Endothelial cell (in vitro differentiated cells): ENCODE measurements around the gene MUC6. TPM values are rescaled to one million over a fixed set of nuclear protein-coding genes. Genes with fewer than 3 reads are reported as not detected.
A peak's percentile ranks its signal among the peaks of the same experiment; 100 is the strongest.

ENCODE experiments used
- DNase-seq: peaks from one replicate; pipeline ENCODE4 v3.0.0; 2021; ENCODE audit warnings: low spot score
- H3K27ac Mint-ChIP-seq: one replicate; pipeline ENCODE4 v1.8.0; 2021; ENCODE audit warnings: mixed read lengths, inconsistent platforms; ENCODE audit not compliant: unreplicated experiment
- H3K27me3 Mint-ChIP-seq: one replicate; pipeline ENCODE4 v1.8.0; 2021; ENCODE audit warnings: mild to moderate bottlenecking, moderate library complexity, mixed read lengths, inconsistent platforms; ENCODE audit not compliant: unreplicated experiment
- H3K36me3 Mint-ChIP-seq: one replicate; pipeline ENCODE4 v1.8.0; 2021; ENCODE audit warnings: mild to moderate bottlenecking, low read depth, mixed read lengths, inconsistent platforms; ENCODE audit not compliant: unreplicated experiment
- H3K4me1 Mint-ChIP-seq: one replicate; pipeline ENCODE4 v1.8.0; 2021; ENCODE audit warnings: mild to moderate bottlenecking, mixed read lengths, inconsistent platforms; ENCODE audit not compliant: unreplicated experiment
- H3K4me3 Mint-ChIP-seq: one replicate; pipeline ENCODE4 v1.8.0; 2021; ENCODE audit warnings: mild to moderate bottlenecking, mixed read lengths, inconsistent platforms; ENCODE audit not compliant: unreplicated experiment
- H3K9me3 Mint-ChIP-seq: one replicate; pipeline ENCODE4 v1.8.0; 2021; ENCODE audit warnings: mixed read lengths, inconsistent platforms; ENCODE audit not compliant: unreplicated experiment
- CTCF ChIP-seq: fragments of 200-600 bp; sonication (generic); IDR thresholded peaks from one replicate; pipeline ENCODE4 v1.5.0; 2021; ENCODE audit warnings: antibody characterized with exemption; ENCODE audit not compliant: unreplicated experiment
- total RNA-seq: library from RNA; stranded (reverse); fragmentation: NEBNext Ultra II Directional; extraction: Animal tissue kit (Norgen Biotek cat#: 25700); gene quantifications from one replicate; pipeline ENCODE4 v1.2.1, GENCODE V29; 2021; ENCODE audit not compliant: unreplicated experiment

The MUC6 gene
- total RNA-seq, 1 donor from 2014 or later = not detected

- peaks cover 2% of the 10 kb centered on the region for H3K4me1 Mint-ChIP-seq
Observed at GRCh38 chr11:1072116-1072820, 35.8 kb upstream of the MUC6 start.

GRCh38 chr11:1071571-1072115 lies 35.1 kb upstream of the MUC6 start:
- Mint-ChIP-seq H3K36me3 (no peaks in the 10 kb centered on the region), H3K9me3 (no peaks in the 10 kb centered on the region), H3K4me3 (no peak overlapping the region), H3K27me3 (peaks cover 3% of the 10 kb centered on the region), H3K4me1 (peaks cover 2% of the 10 kb centered on the region), H3K27ac (peak overlapping the region; percentile 61)
- DNase-seq = peak; percentile 7
- no peak for TF ChIP-seq CTCF

More at GRCh38 chr11:1072116-1072820, 35.8 kb upstream of the MUC6 start:
- Mint-ChIP-seq H3K9me3 (no peaks in the 10 kb centered on the region), H3K36me3 (no peaks in the 10 kb centered on the region), H3K27ac (no peak overlapping the region), H3K27me3 (peaks cover 3% of the 10 kb centered on the region), H3K4me3 (no peak overlapping the region)
- DNase-seq = peak; percentile 28
- no peak for TF ChIP-seq CTCF

GRCh38 chr11:1070594-1071462 lies 34.3 kb upstream of the MUC6 start:
- Mint-ChIP-seq H3K9me3 (no peaks in the 10 kb centered on the region), H3K4me3 (no peak overlapping the region), H3K27me3 (peaks cover 3% of the 10 kb centered on the region), H3K27ac (peak overlapping the region; percentile 61), H3K4me1 (peaks cover 2% of the 10 kb centered on the region), H3K36me3 (no peaks in the 10 kb centered on the region)
- no peak for DNase-seq
- TF ChIP-seq CTCF = no peak

- Mint-ChIP-seq H3K9me3 (no peaks in the 10 kb centered on the region), H3K4me3 (no peak overlapping the region), H3K4me1 (peaks cover 2% of the 10 kb centered on the region), H3K36me3 (no peaks in the 10 kb centered on the region), H3K27me3 (peaks cover 1% of the 10 kb centered on the region), H3K27ac (no peak overlapping the region)
- no peak for TF ChIP-seq CTCF
- no peak for DNase-seq
Observed at GRCh38 chr11:1069740-1070139, 33.2 kb upstream of the MUC6 start.
